ENCODE data around the gene GYS2.

- TF ChIP-seq CTCF (IDR thresholded peaks at IDR 0.05) (no peak), POLR2A (IDR thresholded peaks at IDR 0.05) (no peak)
Measured at GRCh38 chr12:21542403-21542802, 62.2 kb downstream of the GYS2 start.
